Panc1 (cell line): ENCODE results near the gene CENPP. TPM values are rescaled to one million over a fixed set of nuclear protein-coding genes. Genes with fewer than 3 reads are reported as not detected.

Source experiments
- ATAC-seq: fragments of 200-7000 bp; cut with Tn5 transposase; 2 replicates; pipeline ENCODE4 v1.9.1; 2020; ENCODE audit warnings: mild to moderate bottlenecking, moderate library complexity
- BruUV-seq: library from RNA; stranded (reverse); fragments of 400-500 nt; replicated peaks from 2 replicates; lab custom pipeline; 2021; lab: Mats Ljungman, UMichigan
- CTCF ChIA-PET: fragments of 300-600 bp; sonication (Branson Sonifier 250); formaldehyde crosslinking; loops from one replicate; lab custom pipeline; 2022; ENCODE audit warnings: antibody characterized with exemption; lab: Charles Lee
- POLR2A ChIA-PET: fragments of 300-600 bp; sonication (Branson Sonifier 250); formaldehyde crosslinking; loops from one replicate; lab custom pipeline; 2022; ENCODE audit warnings: antibody characterized with exemption; lab: Charles Lee
- DNase-seq: peaks from one replicate; pipeline ENCODE4 v3.0.0-alpha.2; 2010; ENCODE audit warnings: low read depth, low spot score
- H3K27ac ChIP-seq: 2 replicates; pipeline ENCODE4 v1.5.1; 2011; ENCODE audit warnings: mild to moderate bottlenecking, low read length, inconsistent platforms
- H3K27me3 ChIP-seq: fragments of 200-500 bp; sonication (Bioruptor generic); 2 replicates; pipeline ENCODE4 v1.6.0; 2014; ENCODE audit warnings: low read length, inconsistent platforms; ENCODE audit not compliant: control insufficient read depth, insufficient read depth
- H3K36me3 ChIP-seq: fragments of 200-500 bp; sonication (Bioruptor generic); 2 replicates; pipeline ENCODE4 v1.5.1; 2014; ENCODE audit warnings: inconsistent platforms, mild to moderate bottlenecking, low read length, moderate library complexity; ENCODE audit not compliant: control insufficient read depth, insufficient read depth
- H3K4me1 ChIP-seq: 2 replicates; pipeline ENCODE4 v1.5.1; 2011; ENCODE audit warnings: inconsistent platforms, mild to moderate bottlenecking, low read length, moderate library complexity; ENCODE audit not compliant: control insufficient read depth, insufficient read depth
- H3K4me3 ChIP-seq, 2 experiments: 2 replicates each; pipeline ENCODE4 v1.5.1; 2011 to 2012; ENCODE audit warnings: low read depth in 2 of 2, low read length in 2 of 2, mild to moderate bottlenecking in 2 of 2, inconsistent platforms in 1 of 2, moderate library complexity in 1 of 2
- H3K9me3 ChIP-seq: fragments of 200-500 bp; sonication (Bioruptor generic); 2 replicates; pipeline ENCODE4 v1.5.1; 2014; ENCODE audit warnings: low read depth, mild to moderate bottlenecking, inconsistent platforms, low read length, moderate library complexity; ENCODE audit not compliant: control insufficient read depth, insufficient read depth
- CTCF ChIP-seq: fragments of 450-650 bp; IDR thresholded peaks from 2 replicates; pipeline ENCODE4 v1.5.1; 2017; ENCODE audit warnings: mild to moderate bottlenecking
- POLR2AphosphoS5 ChIP-seq: IDR thresholded peaks from 2 replicates; pipeline ENCODE4 v1.6.1; 2012; ENCODE audit warnings: mild to moderate bottlenecking, low read depth, low read length, moderate library complexity
- REST ChIP-seq, 2 experiments: IDR thresholded peaks; 2 replicates each; pipeline ENCODE4 v1.6.1; 2011 to 2012; ENCODE audit warnings: low read depth in 2 of 2, control low read depth in 1 of 2, low read length in 1 of 2, mild to moderate bottlenecking in 1 of 2, moderate library complexity in 1 of 2; ENCODE audit not compliant: insufficient read depth in 1 of 2
- SIN3A ChIP-seq: IDR thresholded peaks from 2 replicates; pipeline ENCODE4 v1.6.1; 2012; ENCODE audit warnings: low read depth, mild to moderate bottlenecking, low read length, moderate library complexity, borderline replicate concordance; ENCODE audit not compliant: insufficient read depth
- TCF7L2 ChIP-seq: IDR thresholded peaks from 2 replicates; pipeline ENCODE4 v1.6.1; 2011; ENCODE audit warnings: mild to moderate bottlenecking, low read depth, low read length, inconsistent platforms
- in situ Hi-C: cut with HindIII; loops from 2 replicates; pipeline ENCODE4 v1.10.0; 2016; ENCODE audit warnings: low sequenced_read_pairs, low pct_unique_long_range_greater_than_20kb
- intact Hi-C: fragments of 100-400 bp; cut with micrococcal nuclease; formaldehyde crosslinking; loops from one replicate; pipeline ENCODE4 v1.10.0; 2022; ENCODE audit not compliant: unreplicated experiment
- total RNA-seq: library from RNA; stranded (reverse); gene quantifications from one replicate; pipeline ENCODE4 v1.2.1, GENCODE V29; 2021; ENCODE audit not compliant: unreplicated experiment

Gene CENPP
- total RNA-seq, 1 experiment from 2014 or later = 6.7 TPM

- BruUV-seq = no TSS peak
- intact Hi-C loops (no loop called here), in situ Hi-C loops (no loop called here)
- no peak overlapping the region for H3K4me3 ChIP-seq
- no peaks in the 10 kb centered on the region for H3K27me3 ChIP-seq
- no peak for TF ChIP-seq SIN3A
- TF ChIP-seq POLR2AphosphoS5 = no peak
- TF ChIP-seq CTCF = no peak
- TF ChIP-seq REST (IDR thresholded peaks at IDR 0.05; ENCODE audit: insufficient read depth in 1 of 2, low read depth in 2 of 2, low read length in 1 of 2) = no peak
- TF ChIP-seq TCF7L2 = no peak
- no peak overlapping the region for H3K27ac ChIP-seq
- DNase-seq (no peak), ATAC-seq (no peak)
- H3K4me1 ChIP-seq = peaks cover 12% of the 10 kb centered on the region
- H3K36me3 ChIP-seq = peaks cover 28% of the 10 kb centered on the region
- CTCF ChIA-PET = no interaction called here
- no peaks in the 10 kb centered on the region for H3K9me3 ChIP-seq
- POLR2A ChIA-PET = no interaction called here
These were observed 35.9 kb upstream of the CENPP start for GRCh38 chr9:92289708-92290390.

DNA sequence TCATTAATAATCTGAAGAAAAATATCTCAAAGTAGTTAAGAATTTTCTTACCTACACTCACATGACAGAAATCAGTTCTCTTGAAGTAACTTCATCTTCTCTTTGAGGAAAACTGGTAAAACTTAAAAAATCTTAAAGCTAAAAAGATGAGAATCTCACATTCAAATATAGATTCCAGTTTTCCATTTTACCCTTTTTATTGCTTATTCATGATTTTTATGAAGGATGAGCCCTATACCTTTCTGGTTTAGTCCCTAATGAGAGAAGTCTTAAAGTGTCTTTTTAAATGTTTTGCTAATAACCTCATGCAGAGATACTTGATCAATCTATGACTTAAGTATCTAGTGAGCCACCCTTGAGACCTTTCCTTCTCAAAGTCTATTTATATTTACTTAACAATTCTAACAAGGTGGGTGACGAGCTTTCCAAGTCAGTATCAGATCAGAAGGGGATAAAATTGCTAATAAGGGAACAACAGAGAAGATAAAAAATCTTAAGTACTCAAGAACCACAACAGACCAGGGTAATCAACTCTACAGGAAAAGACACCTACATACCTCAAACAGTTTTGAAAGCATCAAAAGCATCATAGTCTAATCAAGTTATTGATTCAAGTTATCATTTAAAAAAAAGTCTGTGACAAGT, 34.8 kb upstream of the CENPP start:
- no TSS peak for BruUV-seq
- peaks cover 12% of the 10 kb centered on the region for H3K4me1 ChIP-seq
- ChIA-PET POLR2A (no interaction called here), CTCF (no interaction called here)
- H3K27ac ChIP-seq = no peak overlapping the region
- DNase-seq = no peak
- peak overlapping the region in 1 of 2 experiments; percentile 97; a peak in 3 of 4 replicates for H3K4me3 ChIP-seq
- no peak for ATAC-seq
- intact Hi-C loops (no loop called here), in situ Hi-C loops (no loop called here)
- TF ChIP-seq TCF7L2 (no peak), SIN3A (no peak), POLR2AphosphoS5 (no peak), CTCF (no peak), REST (IDR thresholded peaks at IDR 0.05; ENCODE audit: insufficient read depth in 1 of 2, low read depth in 2 of 2, low read length in 1 of 2) (no peak)
- H3K36me3 ChIP-seq = peaks cover 20% of the 10 kb centered on the region
- no peaks in the 10 kb centered on the region for H3K9me3 ChIP-seq
- no peaks in the 10 kb centered on the region for H3K27me3 ChIP-seq
